ENCODE measurements around the gene ELOVL7.
"Not testable (repeated sequence)": the region's sequence is repeated elsewhere in the genome, so short reads cannot be mapped to it uniquely, and the experiment has no call there.

Gene ELOVL7

DNA sequence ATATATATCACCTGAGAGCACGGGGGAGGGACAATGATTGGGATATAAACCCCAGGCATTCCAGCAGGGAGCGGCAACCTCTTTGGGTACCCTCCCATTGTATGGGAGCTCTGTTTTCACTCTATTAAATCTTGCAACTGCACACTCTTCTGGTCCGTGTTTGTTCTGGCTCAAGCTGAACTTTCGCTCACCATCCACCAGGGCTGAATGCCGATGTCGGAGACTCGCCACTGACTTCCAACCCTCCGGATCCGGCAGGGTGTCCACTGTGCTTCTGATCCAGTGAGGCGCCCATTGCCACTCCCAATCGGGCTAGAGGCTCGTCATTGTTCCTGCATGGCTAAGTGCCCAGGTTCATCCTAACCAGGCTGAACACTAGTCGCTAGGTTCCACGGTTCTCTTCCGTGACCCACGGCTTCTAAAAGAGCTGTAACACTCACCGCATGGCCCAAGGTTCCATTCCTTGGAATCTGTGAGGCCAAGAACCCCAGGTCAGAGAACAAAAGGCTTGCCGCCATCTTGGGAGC lies 48.6 kb downstream of the ELOVL7 start:
- not testable (repeated sequence) for DNase-seq (ENCODE audit: low read depth)

DNA sequence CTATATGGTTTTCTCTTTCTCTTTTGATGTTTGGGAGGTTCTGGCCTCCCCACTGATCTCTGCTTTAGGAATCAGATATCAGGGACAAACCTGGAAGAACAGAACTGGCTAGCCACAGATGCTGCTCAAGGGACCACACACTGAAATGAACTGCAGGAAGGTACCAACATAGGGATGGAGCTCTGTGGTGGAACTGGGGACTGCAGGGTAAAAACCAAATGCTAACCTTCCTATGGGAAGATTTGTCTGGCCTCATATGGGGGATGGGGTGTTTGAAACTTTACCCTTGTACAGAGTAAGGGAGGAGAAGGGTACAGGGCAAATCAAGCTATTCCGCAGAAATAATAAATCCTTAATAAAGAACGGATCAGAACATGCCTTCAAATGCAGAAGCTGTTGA lies 49.4 kb downstream of the ELOVL7 start:
- DNase-seq (ENCODE audit: low read depth), result no peak

DNA sequence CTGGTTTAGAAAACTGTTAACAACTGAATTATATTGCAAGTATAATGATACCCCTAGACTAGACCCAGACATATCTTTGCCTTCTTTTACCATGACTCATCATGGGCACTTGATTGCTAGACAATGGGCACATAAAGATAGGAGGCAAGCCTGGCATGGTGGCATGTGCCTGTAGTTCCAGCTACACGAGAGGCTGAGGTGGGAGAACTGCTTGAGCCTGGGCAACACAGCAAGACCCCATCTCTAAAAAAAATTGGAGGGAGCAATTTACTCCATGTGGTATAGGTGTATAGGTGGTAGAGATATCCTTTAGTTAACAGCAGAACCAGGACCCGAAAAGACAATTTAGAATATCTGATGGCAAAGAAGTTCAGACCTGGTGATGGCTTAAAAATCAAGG lies 51.6 kb downstream of the ELOVL7 start:
- no peak for DNase-seq (ENCODE audit: low read depth)

DNA sequence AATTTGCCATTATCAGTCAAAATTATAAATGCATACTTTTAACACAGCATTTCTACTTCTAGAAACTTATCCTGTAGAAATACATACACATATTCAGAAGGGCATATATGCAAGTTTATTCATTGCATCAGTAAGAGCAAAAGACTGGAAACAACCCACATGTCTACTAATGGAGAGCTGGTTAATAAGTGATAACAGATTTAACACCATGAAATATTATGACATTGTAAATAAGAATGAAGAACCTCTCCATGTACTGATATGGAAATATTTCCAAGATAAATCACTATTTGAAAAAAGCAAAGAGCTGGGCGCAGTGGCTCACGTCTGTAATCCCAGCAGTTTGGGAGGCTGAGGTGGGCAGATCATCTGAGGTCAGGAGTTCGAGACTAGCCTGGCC lies 54.5 kb downstream of the ELOVL7 start:
- no peak for DNase-seq (ENCODE audit: low read depth)

GRCh38 chr5:60788863-60789513 lies 55.1 kb downstream of the ELOVL7 start:
- DNase-seq (ENCODE audit: low read depth), result no peak

DNA sequence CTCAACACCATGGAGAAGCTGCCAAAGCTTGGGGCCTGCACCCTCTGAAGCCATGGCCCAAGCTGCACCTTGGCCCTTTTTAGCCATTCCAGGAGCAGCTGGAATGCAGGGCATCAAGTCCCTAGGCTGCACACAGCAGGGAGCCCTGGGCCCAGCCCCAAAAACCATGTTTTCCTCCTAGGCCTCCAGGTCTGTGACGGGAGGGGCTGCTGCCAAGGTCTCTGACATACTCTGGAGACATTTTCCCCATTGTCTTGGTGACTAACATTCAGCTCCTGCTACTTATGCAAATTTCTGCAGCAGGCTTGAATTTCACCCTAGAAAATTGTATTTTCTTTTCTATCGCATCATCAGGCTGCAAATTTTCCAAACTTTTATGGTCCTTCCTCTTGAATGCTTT lies 64.6 kb downstream of the ELOVL7 start:
- DNase-seq (ENCODE audit: low read depth), result no peak

DNA sequence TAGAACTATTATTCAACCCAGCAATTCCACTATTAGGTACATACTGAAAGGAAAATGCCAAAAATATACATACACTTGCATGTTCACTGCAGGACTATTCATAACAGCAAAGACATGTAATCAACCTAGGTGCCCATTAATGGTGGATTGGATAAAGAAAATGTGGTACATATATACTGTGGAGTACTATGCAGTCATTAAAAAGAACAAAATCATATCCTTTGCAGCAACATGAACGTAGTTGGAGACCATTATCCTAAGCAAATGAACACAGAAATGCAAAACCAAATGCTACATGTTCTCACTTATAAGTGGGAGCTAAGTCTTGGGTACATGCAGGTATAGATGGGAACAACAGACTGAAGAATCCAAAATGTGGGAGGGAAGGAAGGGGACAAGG lies 67.7 kb downstream of the ELOVL7 start:
- no peak for DNase-seq (ENCODE audit: low read depth)

DNA sequence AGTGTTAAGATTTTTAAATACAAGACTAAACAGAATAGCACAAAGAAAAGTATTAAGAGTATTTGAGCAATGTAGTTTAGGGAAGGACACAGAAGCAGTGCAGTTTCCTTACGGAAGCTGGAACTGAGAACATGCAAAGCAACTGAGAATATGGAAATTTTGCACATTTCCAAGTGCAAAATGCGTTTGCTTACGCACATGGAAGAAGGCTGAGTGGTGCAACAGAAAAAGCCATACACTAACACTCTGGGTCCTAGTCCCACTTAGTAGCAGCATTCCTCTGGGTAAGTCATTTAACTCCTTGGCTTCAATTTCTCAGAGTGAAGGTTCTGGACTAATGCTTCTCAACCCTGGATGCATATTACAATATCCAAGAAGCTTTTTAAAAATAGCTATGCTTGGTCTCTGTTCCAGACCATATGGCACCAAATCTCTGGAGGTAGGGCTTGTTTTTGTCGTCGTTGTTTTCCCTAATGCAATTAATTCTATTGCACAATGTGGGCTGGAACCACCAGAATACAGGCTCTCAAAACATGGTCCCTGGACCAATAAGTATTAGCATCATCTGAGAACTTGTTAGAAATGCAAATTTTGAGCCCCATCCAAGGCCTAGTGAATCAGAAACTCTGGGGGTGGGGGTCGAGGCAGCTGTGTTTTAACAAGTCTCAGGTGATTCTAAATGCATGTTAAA lies 78.9 kb downstream of the ELOVL7 start:
- no peak for DNase-seq (ENCODE audit: low read depth)

GRCh38 chr5:60763061-60763460 lies 81.0 kb downstream of the ELOVL7 start:
- DNase-seq (ENCODE audit: low read depth), result no peak

DNA sequence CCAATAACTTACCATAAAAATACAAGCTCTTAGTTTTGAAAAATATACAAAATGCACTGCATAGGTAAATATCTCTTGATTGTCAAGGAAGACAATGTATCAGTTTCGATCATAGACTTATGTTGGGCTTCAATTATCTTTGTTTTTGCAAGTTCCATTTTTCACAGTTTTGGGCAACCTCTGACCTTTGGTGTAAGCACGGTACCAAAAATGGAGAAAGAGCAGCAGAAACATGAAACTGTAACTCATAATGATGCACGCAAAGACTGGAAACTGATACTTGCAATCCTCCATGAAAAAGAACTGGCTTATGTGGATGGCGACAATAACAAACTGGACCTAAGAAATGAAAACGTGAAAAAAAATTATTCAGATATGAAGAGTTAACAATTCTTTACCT lies 89.6 kb downstream of the ELOVL7 start:
- DNase-seq (ENCODE audit: low read depth), result no peak

- no peak for DNase-seq (ENCODE audit: low read depth)
These were observed 99.4 kb downstream of the ELOVL7 start for GRCh38 chr5:60744682-60745081.

GRCh38 chr5:60743511-60744314 lies 100.4 kb downstream of the ELOVL7 start:
- DNase-seq (ENCODE audit: low read depth), result no peak

- no peak for DNase-seq (ENCODE audit: low read depth)
These were observed 103.7 kb downstream of the ELOVL7 start for GRCh38 chr5:60740322-60740721.

DNA sequence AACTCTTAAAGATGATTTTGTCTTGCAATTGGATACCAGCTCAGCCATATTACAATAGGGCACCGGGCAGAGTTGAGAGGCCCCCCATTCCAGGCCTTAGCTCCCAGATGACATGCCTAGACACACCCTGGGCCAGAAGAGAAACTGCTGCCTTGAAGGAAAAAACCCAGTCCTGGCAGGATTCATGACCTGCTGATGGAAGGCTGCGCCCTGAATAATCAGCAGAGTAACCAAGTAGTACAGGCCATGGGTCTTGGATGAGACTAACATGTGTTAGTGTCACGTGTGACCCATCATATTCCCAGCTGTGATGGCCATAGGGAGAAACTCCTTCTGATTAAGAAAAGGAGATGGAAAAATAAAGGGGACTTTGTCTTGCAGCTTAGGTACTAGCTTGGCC lies 105.1 kb downstream of the ELOVL7 start:
- no peak for DNase-seq (ENCODE audit: low read depth)

DNA sequence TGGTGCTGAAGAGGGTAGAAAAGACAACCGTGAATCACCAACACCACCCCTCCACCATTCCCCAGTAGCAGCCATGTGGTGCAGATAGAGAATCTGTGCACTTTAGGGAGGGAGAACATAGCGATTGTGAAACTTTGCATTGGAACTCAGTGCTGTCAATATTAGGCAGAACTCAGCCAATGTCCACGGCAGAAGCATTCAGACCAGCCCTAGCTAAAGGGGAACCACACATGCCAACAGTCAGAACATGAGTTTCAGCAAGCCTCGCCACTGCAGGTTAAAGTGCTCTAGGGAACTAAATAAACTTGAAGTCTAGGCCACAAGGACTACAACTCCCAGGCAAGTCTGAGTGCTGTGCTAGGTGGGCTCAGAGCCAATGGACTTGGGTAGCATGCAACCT lies 105.6 kb downstream of the ELOVL7 start:
- DNase-seq (ENCODE audit: low read depth), result no peak

DNA sequence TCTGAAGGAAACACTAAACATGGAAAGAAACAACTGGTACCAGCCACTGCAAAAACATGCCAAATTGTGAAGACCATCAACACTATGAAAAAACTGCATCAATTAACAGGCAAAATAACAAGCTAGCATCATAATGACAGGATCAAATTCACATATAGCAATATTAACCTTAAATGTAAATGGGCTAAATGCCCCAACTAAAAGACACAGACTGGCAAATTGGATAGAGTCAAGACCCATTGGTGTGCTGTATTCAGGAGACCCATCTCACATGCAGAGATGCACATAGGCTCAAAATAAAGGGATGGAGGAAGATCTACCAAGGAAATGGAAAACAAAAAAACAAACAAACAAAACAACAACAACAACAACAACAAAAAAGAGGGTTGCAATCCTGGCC lies 113.2 kb downstream of the ELOVL7 start:
- DNase-seq (ENCODE audit: low read depth), result not testable (repeated sequence)

GRCh38 chr5:60727033-60727679 lies 116.9 kb downstream of the ELOVL7 start:
- DNase-seq (ENCODE audit: low read depth), result no peak

- DNase-seq (ENCODE audit: low read depth), result no peak
These were observed 119.9 kb downstream of the ELOVL7 start for GRCh38 chr5:60724126-60724525.

GRCh38 chr5:60722416-60722815 lies 121.7 kb downstream of the ELOVL7 start:
- no peak for DNase-seq (ENCODE audit: low read depth)

DNA sequence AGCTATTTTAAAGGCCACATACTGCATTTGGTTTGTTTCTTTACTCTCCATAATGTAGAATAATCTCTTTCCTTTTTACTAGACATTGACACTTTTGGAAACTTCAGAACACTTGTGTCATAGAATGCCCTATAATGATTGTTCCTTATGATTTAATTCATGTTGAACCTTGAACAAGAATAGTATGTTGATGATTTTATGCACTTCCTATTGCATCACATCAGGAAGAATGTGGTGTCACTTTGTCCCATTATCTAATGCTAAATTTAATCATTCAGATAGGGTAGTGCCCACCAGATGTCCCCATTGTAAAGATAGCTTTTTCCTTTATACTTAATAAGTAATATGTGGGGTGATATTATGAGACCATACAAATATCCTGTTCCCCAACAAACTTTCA lies 124.7 kb downstream of the ELOVL7 start:
- no peak for DNase-seq (ENCODE audit: low read depth)

DNA sequence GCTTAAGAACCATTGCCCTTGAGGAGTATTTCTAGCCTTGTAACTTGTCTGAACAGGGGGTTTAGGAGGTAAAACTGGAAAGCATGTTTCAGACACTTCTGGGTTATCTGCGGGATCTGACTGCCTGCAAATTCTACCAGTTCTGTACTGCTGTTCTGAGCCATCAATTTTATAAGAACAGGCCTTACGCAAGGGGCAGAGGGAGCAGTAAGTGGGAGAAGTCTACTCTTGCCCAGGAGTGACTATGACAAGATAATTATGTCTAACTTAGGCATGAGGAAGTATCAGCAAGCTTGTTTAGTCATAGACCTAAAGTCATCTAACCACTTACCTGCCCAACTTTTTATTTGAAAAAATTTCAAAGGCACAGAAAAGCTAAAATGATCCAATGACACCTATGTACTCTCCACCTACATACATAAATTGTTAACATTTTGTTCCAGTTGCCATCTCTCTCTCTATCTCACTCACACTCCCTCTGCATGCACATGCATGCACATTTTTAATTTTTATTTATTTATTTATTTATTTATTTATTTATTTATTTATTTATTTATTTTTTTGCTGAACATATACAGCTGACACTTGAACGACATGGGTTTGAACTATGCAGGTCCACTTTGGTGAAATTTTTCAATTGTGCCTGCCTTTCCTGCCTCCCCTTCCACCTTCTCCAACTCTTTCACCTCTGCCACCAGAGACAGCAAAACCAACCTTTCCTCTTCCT lies 125.7 kb downstream of the ELOVL7 start:
- no peak for DNase-seq (ENCODE audit: low read depth)

All from GM04503 (cell line).